HepG2 (cell line): ENCODE data around the gene DSG4. TPM values are rescaled to one million over a fixed set of nuclear protein-coding genes. Genes with fewer than 3 reads are reported as not detected.

Source experiments
- ATAC-seq: fragments of 200-7000 bp; cut with Tn5 transposase; 3 replicates; pipeline ENCODE4 v1.9.1; 2020; ENCODE audit warnings: mild to moderate bottlenecking, moderate library complexity
- BruUV-seq: library from RNA; stranded (reverse); fragments of 400-500 nt; replicated peaks from 2 replicates; lab custom pipeline; 2021; lab: Mats Ljungman, UMichigan
- CTCF ChIA-PET: fragments of 300-600 bp; formaldehyde crosslinking; extraction: SDS; loops from one replicate; lab custom pipeline; 2021; ENCODE audit warnings: low total read pairs, inconsistent platforms, low intra/inter-chr PET ratio; lab: Yijun Ruan, JAX
- POLR2A ChIA-PET: fragments of 350-600 bp; sonication (Branson Sonifier 250); formaldehyde crosslinking; loops from one replicate; lab custom pipeline; 2020; ENCODE audit warnings: antibody characterized with exemption, inconsistent platforms; lab: Yijun Ruan, JAX
- DNase-seq: peaks from one replicate; pipeline ENCODE4 v3.0.0-alpha.2; 2015; ENCODE audit warnings: low spot score
- FAIRE-seq: peaks from 3 replicates; lab custom pipeline; 2011; peaks lifted over from hg19 to GRCh38; lab: Jason Lieb, UNC
- H2AFZ ChIP-seq: one replicate; pipeline ENCODE4 v1.6.1; 2011; ENCODE audit warnings: low read length, inconsistent platforms
- H3K27ac ChIP-seq: fragments of 300-600 bp; 3 replicates; pipeline ENCODE4 v1.8.0; 2011; ENCODE audit warnings: mixed run types, mild to moderate bottlenecking, mixed read lengths, low read length, inconsistent platforms; ENCODE audit not compliant: insufficient read depth; ENCODE audit errors: extremely low read length
- H3K27me3 ChIP-seq, 2 experiments: fragments of 200-600 bp in 1 of 2; 2 replicates in 1 of 2; 3 replicates in 1 of 2; pipeline versions ENCODE4 v1.6.0 to v1.8.0; 2011; ENCODE audit warnings: low read length in 2 of 2, mild to moderate bottlenecking in 2 of 2, moderate library complexity in 2 of 2, inconsistent platforms in 1 of 2; ENCODE audit not compliant: insufficient read depth in 2 of 2, control insufficient read depth in 1 of 2
- H3K36me3 ChIP-seq, 2 experiments: fragments of 200-600 bp in 1 of 2; replicated peaks in 1 of 2; 2 replicates in 1 of 2; 3 replicates in 1 of 2; pipeline versions ENCODE4 v1.5.1 to v1.8.0; 2011; ENCODE audit warnings: low read length in 2 of 2, inconsistent platforms in 1 of 2; ENCODE audit not compliant: insufficient read depth in 2 of 2, control insufficient read depth in 1 of 2
- H3K4me1 ChIP-seq: 2 replicates; pipeline ENCODE4 v1.5.1; 2012; ENCODE audit warnings: low read length, inconsistent platforms; ENCODE audit not compliant: insufficient read depth
- H3K4me2 ChIP-seq: 2 replicates; pipeline ENCODE4 v1.6.0; 2011; ENCODE audit warnings: low read depth, low read length, inconsistent platforms
- H3K4me3 ChIP-seq, 3 experiments: fragments of 200-600 bp in 1 of 3; sonication (generic), shearing (Covaris generic) in 1 of 3; replicated peaks in 1 of 3; 2 replicates each; pipeline ENCODE4 v1.5.1; 2011 to 2016; ENCODE audit warnings: low read length in 3 of 3, inconsistent platforms in 2 of 3, low read depth in 2 of 3, mild to moderate bottlenecking in 2 of 3, control low read depth in 1 of 3, mixed read lengths in 1 of 3; ENCODE audit not compliant: insufficient read depth in 1 of 3
- H3K79me2 ChIP-seq: one replicate; pipeline ENCODE4 v1.6.1; 2011; ENCODE audit warnings: low read length, inconsistent platforms; ENCODE audit not compliant: insufficient read depth
- H3K9ac ChIP-seq: 2 replicates; pipeline ENCODE4 v1.6.0; 2011; ENCODE audit warnings: mild to moderate bottlenecking, low read depth, low read length, inconsistent platforms; ENCODE audit not compliant: insufficient read depth
- H3K9me3 ChIP-seq: 2 replicates; pipeline ENCODE4 v1.5.1; 2012; ENCODE audit warnings: mild to moderate bottlenecking, low read length
- H4K20me1 ChIP-seq: 2 replicates; pipeline ENCODE4 v1.6.0; 2011; ENCODE audit warnings: inconsistent platforms, mild to moderate bottlenecking, low read length, moderate library complexity; ENCODE audit not compliant: insufficient read depth
- FOXK1 ChIP-seq: sonication (generic); formaldehyde crosslinking; IDR thresholded peaks from 2 replicates; pipeline ENCODE4 v1.4.0; 2020; ENCODE audit warnings: low read depth, missing genetic modification reagents, borderline replicate concordance
- HOXA9 ChIP-seq: sonication (generic); formaldehyde crosslinking; IDR thresholded peaks from 2 replicates; pipeline ENCODE4 v1.8.1; 2022; ENCODE audit warnings: missing genetic modification reagents, mild to moderate bottlenecking, moderate library complexity, borderline replicate concordance
- KLF15 ChIP-seq: sonication (generic); formaldehyde crosslinking; IDR thresholded peaks from 2 replicates; pipeline ENCODE4 v1.8.1; 2023; ENCODE audit warnings: borderline replicate concordance, mild to moderate bottlenecking, inconsistent platforms, missing genetic modification reagents, mixed read lengths
- PLRG1 ChIP-seq: fragments of 450-650 bp; conservative IDR thresholded peaks from 2 replicates; pipeline ENCODE4 v1.6.1; 2016
- RFX1 ChIP-seq: fragments of 450-650 bp; IDR thresholded peaks from 2 replicates; pipeline ENCODE4 v1.6.1; 2017
- SIN3A ChIP-seq: IDR thresholded peaks from 2 replicates; pipeline ENCODE4 v1.6.1; 2011; ENCODE audit warnings: low read depth, mild to moderate bottlenecking, control low read depth, low read length, borderline replicate concordance
- SMAD1 ChIP-seq: sonication (generic); formaldehyde crosslinking; IDR thresholded peaks from 2 replicates; pipeline ENCODE4 v1.4.0; 2020; ENCODE audit warnings: missing genetic modification reagents, low read depth, mild to moderate bottlenecking, borderline replicate concordance
- STAT5B ChIP-seq: sonication (generic); formaldehyde crosslinking; IDR thresholded peaks from 2 replicates; pipeline ENCODE4 v1.4.0; 2020; ENCODE audit warnings: missing genetic modification reagents
- TOE1 ChIP-seq: sonication (generic); formaldehyde crosslinking; IDR thresholded peaks from 2 replicates; pipeline ENCODE4 v1.4.0; 2020; ENCODE audit warnings: mild to moderate bottlenecking, missing genetic modification reagents
- ZNF44 ChIP-seq: sonication (generic); formaldehyde crosslinking; IDR thresholded peaks from 2 replicates; pipeline ENCODE4 v1.5.1; 2020; ENCODE audit warnings: mild to moderate bottlenecking, missing genetic modification reagents
- WGBS: methylation state at CpG from one replicate; pipeline ENCODE4 v1.1.6; 2017; ENCODE audit warnings: low lambda C conversion rate; 5-methylcytosine and 5-hydroxymethylcytosine counted together
- in situ Hi-C: cut with HindIII; loops from 2 replicates; pipeline ENCODE4 v1.10.0; 2017; ENCODE audit warnings: low pct_unique_long_range_greater_than_20kb; ENCODE audit not compliant: extremely low pct_ligation_motif_present
- intact Hi-C: fragments of 100-400 bp; cut with micrococcal nuclease; formaldehyde crosslinking; loops from one replicate; pipeline ENCODE4 v1.10.0; 2022; ENCODE audit not compliant: unreplicated experiment
- polyA plus RNA-seq, 8 experiments: library from polyadenylated mRNA; depleted of rRNA in 3 of 8; stranded (reverse) in 7 of 8; unstranded in 1 of 8; fragments of >200 nt; fragmentation: Illumina TruSeq in 4 of 8; extraction: Trizol in 4 of 8; gene quantifications; 2 replicates each; pipeline versions ENCODE4 v1.2.1 to v1.2.3, GENCODE V29; 2011 to 2016; ENCODE audit warnings: low read depth in 4 of 8, missing spikeins in 1 of 8, mixed read lengths in 1 of 8; ENCODE audit not compliant: insufficient read depth in 1 of 8
- total RNA-seq, 5 experiments: library from RNA; depleted of rRNA; stranded (reverse); fragments of >200 nt; fragmentation: Illumina TruSeq; extraction: Trizol; gene quantifications; 2 replicates each; pipeline ENCODE4 v1.2.3, GENCODE V29; 2016; ENCODE audit warnings: low read depth in 1 of 5
- TF ChIP-seq, protein P1 (sequence below): sonication (generic); formaldehyde crosslinking; IDR thresholded peaks from 2 replicates; pipeline ENCODE4 v1.5.1; 2020; ENCODE audit warnings: mild to moderate bottlenecking, missing genetic modification reagents, borderline replicate concordance
- TF ChIP-seq, protein P2 (sequence below): sonication (generic); formaldehyde crosslinking; IDR thresholded peaks from 2 replicates; pipeline ENCODE4 v1.5.0; 2020; ENCODE audit warnings: mild to moderate bottlenecking, missing genetic modification reagents
- TF ChIP-seq, protein P3 (sequence below): sonication (generic); formaldehyde crosslinking; IDR thresholded peaks from 2 replicates; pipeline ENCODE4 v1.4.0; 2020; ENCODE audit warnings: missing genetic modification reagents, borderline replicate concordance

The DSG4 gene
- total and polyA plus RNA-seq, 2 of the 13 experiments (the other 11 are each of a cell fraction or from before 2014, with no cell fraction given) = 0.07 TPM; not detected in 1

DNA sequence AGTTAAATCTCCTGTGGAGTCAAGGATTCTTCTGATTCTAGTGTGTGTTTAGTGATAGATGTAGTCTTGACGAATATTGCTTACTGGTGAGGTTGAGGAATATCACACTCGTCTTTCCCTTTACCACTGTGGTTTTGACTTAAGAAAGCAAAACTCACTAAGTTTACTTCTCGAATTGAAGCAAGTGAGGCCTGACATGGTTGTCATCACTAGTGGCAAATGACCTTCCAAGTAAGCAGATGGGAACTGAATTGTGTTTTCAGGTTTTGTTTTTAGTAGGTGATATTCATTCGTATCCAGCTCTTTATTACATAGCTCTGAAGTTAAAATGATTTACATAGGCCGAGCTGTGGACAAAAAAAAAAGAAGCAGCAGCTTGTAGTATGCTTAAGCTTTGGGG lies 20.6 kb upstream of the DSG4 start:
- ATAC-seq (no peak), DNase-seq (no peak), FAIRE-seq (no peak)
- Histone ChIP-seq H3K79me2 (no peaks in the 10 kb centered on the region), H3K4me2 (no peak overlapping the region), H3K9me3 (no peaks in the 10 kb centered on the region), H4K20me1 (no peaks in the 10 kb centered on the region), H3K27ac (no peak overlapping the region), H3K9ac (no peak overlapping the region), H2AFZ (no peak overlapping the region), H3K27me3 (no peaks in the 10 kb centered on the region), H3K4me3 (no peak overlapping the region), H3K36me3 (no peaks in the 10 kb centered on the region), H3K4me1 (no peaks in the 10 kb centered on the region)
- 19% methylated on average over 5 of the region's 5 CpGs for WGBS
- intact Hi-C loops (no loop called here), in situ Hi-C loops (no loop called here)
- POLR2A ChIA-PET = no interaction called here
- CTCF ChIA-PET = no interaction called here
- no TSS peak for BruUV-seq
- TF ChIP-seq KLF15 (CRISPR knock-in tag) (no peak), RFX1 (no peak), TOE1 (CRISPR knock-in tag) (no peak), STAT5B (CRISPR knock-in tag) (no peak), FOXK1 (CRISPR knock-in tag) (no peak), HOXA9 (CRISPR knock-in tag) (no peak), PLRG1 (no peak), ZNF44 (CRISPR knock-in tag) (no peak), SMAD1 (CRISPR knock-in tag) (no peak), SIN3A (no peak)
- TF ChIP-seq, protein P1, sequence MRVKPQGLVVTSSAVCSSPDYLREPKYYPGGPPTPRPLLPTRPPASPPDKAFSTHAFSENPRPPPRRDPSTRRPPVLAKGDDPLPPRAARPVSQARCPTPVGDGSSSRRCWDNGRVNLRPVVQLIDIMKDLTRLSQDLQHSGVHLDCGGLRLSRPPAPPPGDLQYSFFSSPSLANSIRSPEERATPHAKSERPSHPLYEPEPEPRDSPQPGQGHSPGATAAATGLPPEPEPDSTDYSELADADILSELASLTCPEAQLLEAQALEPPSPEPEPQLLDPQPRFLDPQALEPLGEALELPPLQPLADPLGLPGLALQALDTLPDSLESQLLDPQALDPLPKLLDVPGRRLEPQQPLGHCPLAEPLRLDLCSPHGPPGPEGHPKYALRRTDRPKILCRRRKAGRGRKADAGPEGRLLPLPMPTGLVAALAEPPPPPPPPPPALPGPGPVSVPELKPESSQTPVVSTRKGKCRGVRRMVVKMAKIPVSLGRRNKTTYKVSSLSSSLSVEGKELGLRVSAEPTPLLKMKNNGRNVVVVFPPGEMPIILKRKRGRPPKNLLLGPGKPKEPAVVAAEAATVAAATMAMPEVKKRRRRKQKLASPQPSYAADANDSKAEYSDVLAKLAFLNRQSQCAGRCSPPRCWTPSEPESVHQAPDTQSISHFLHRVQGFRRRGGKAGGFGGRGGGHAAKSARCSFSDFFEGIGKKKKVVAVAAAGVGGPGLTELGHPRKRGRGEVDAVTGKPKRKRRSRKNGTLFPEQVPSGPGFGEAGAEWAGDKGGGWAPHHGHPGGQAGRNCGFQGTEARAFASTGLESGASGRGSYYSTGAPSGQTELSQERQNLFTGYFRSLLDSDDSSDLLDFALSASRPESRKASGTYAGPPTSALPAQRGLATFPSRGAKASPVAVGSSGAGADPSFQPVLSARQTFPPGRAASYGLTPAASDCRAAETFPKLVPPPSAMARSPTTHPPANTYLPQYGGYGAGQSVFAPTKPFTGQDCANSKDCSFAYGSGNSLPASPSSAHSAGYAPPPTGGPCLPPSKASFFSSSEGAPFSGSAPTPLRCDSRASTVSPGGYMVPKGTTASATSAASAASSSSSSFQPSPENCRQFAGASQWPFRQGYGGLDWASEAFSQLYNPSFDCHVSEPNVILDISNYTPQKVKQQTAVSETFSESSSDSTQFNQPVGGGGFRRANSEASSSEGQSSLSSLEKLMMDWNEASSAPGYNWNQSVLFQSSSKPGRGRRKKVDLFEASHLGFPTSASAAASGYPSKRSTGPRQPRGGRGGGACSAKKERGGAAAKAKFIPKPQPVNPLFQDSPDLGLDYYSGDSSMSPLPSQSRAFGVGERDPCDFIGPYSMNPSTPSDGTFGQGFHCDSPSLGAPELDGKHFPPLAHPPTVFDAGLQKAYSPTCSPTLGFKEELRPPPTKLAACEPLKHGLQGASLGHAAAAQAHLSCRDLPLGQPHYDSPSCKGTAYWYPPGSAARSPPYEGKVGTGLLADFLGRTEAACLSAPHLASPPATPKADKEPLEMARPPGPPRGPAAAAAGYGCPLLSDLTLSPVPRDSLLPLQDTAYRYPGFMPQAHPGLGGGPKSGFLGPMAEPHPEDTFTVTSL (CRISPR knock-in tag) = no peak
- TF ChIP-seq, protein P2, sequence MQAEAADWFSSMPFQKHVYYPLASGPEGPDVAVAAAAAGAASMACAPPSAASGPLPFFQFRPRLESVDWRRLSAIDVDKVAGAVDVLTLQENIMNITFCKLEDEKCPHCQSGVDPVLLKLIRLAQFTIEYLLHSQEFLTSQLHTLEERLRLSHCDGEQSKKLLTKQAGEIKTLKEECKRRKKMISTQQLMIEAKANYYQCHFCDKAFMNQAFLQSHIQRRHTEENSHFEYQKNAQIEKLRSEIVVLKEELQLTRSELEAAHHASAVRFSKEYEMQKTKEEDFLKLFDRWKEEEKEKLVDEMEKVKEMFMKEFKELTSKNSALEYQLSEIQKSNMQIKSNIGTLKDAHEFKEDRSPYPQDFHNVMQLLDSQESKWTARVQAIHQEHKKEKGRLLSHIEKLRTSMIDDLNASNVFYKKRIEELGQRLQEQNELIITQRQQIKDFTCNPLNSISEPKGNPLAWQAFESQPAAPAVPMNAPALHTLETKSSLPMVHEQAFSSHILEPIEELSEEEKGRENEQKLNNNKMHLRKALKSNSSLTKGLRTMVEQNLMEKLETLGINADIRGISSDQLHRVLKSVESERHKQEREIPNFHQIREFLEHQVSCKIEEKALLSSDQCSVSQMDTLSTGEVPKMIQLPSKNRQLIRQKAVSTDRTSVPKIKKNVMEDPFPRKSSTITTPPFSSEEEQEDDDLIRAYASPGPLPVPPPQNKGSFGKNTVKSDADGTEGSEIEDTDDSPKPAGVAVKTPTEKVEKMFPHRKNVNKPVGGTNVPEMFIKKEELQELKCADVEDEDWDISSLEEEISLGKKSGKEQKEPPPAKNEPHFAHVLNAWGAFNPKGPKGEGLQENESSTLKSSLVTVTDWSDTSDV (CRISPR knock-in tag) = no peak
- TF ChIP-seq, protein P3, sequence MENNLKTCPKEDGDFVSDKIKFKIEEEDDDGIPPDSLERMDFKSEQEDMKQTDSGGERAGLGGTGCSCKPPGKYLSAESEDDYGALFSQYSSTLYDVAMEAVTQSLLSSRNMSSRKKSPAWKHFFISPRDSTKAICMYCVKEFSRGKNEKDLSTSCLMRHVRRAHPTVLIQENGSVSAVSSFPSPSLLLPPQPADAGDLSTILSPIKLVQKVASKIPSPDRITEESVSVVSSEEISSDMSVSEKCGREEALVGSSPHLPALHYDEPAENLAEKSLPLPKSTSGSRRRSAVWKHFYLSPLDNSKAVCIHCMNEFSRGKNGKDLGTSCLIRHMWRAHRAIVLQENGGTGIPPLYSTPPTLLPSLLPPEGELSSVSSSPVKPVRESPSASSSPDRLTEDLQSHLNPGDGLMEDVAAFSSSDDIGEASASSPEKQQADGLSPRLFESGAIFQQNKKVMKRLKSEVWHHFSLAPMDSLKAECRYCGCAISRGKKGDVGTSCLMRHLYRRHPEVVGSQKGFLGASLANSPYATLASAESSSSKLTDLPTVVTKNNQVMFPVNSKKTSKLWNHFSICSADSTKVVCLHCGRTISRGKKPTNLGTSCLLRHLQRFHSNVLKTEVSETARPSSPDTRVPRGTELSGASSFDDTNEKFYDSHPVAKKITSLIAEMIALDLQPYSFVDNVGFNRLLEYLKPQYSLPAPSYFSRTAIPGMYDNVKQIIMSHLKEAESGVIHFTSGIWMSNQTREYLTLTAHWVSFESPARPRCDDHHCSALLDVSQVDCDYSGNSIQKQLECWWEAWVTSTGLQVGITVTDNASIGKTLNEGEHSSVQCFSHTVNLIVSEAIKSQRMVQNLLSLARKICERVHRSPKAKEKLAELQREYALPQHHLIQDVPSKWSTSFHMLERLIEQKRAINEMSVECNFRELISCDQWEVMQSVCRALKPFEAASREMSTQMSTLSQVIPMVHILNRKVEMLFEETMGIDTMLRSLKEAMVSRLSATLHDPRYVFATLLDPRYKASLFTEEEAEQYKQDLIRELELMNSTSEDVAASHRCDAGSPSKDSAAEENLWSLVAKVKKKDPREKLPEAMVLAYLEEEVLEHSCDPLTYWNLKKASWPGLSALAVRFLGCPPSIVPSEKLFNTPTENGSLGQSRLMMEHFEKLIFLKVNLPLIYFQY (CRISPR knock-in tag) = no peak
